Hepatocyte (in vitro differentiated cells): Measurements from ENCODE around the gene LRRC23.

Source experiments
- CTCF ChIP-seq: fragments of 200-600 bp; sonication (generic); IDR thresholded peaks from 2 replicates; pipeline ENCODE4 v1.5.1; 2016; ENCODE audit warnings: antibody characterized with exemption, mild to moderate bottlenecking; ENCODE audit not compliant: poor library complexity
- EZH2 ChIP-seq: fragments of 200-600 bp; sonication (generic); IDR thresholded peaks from 2 replicates; pipeline ENCODE4 v1.6.1; 2016; ENCODE audit warnings: antibody characterized with exemption, mild to moderate bottlenecking, borderline replicate concordance

- TF ChIP-seq CTCF (no peak), EZH2 (no peak)
Observed at GRCh38 chr12:6941267-6941666, 36.6 kb downstream of the LRRC23 start.
